SK-N-SH (cell line): ENCODE data around the gene AUTS2. TPM values are rescaled to one million over a fixed set of nuclear protein-coding genes. Genes with fewer than 3 reads are reported as not detected.

Experiments used
- CTCF ChIA-PET: fragments of 300-600, 350-600 bp; formaldehyde crosslinking; extraction: SDS; loops from one replicate; lab custom pipeline; 2021; lab: Yijun Ruan, JAX
- POLR2A ChIA-PET: fragments of 350-600 bp; sonication (Branson Sonifier 250); formaldehyde crosslinking; extraction: SDS; loops from one replicate; lab custom pipeline; 2020; ENCODE audit warnings: antibody characterized with exemption, inconsistent platforms; lab: Yijun Ruan, JAX
- DNase-seq: peaks from one replicate; pipeline ENCODE4 v3.0.0; 2012
- H2AFZ ChIP-seq: fragments of 200-600 bp; sonication (generic); 2 replicates; pipeline ENCODE4 v1.8.1; 2016; ENCODE audit warnings: antibody characterized with exemption, mild to moderate bottlenecking, low read depth
- H3F3A ChIP-seq: fragments of 200-600 bp; sonication (generic); replicated peaks from 2 replicates; pipeline ENCODE3; 2016; ENCODE audit warnings: antibody characterized with exemption, mild to moderate bottlenecking; ENCODE audit not compliant: insufficient read depth
- H3K27ac ChIP-seq, 2 experiments: fragments of 200-500 bp in 1 of 2; fragments of 200-600 bp in 1 of 2; sonication (Bioruptor generic) in 1 of 2; sonication (generic), shearing (Covaris generic) in 1 of 2; 2 replicates each; pipeline versions ENCODE4 v1.5.1 to v1.6.1; 2014 to 2016; ENCODE audit warnings: low read depth in 2 of 2, inconsistent platforms in 1 of 2, low read length in 1 of 2, mild to moderate bottlenecking in 1 of 2, mixed read lengths in 1 of 2
- H3K27me3 ChIP-seq: fragments of 200-600 bp; sonication (generic), shearing (Covaris generic); 2 replicates; pipeline ENCODE4 v1.6.1; 2016; ENCODE audit warnings: mixed run types; ENCODE audit not compliant: insufficient read depth
- H3K36me3 ChIP-seq, 2 experiments: fragments of 200-500 bp in 1 of 2; fragments of 200-600 bp in 1 of 2; sonication (Bioruptor generic) in 1 of 2; sonication (generic) in 1 of 2; replicated peaks in 1 of 2; 2 replicates each; pipeline versions ENCODE3 to v1.5.1; 2014 to 2016; ENCODE audit warnings: low read length in 1 of 2, mild to moderate bottlenecking in 1 of 2; ENCODE audit not compliant: insufficient read depth in 2 of 2, control insufficient read depth in 1 of 2
- H3K4me1 ChIP-seq, 2 experiments: fragments of 200-500 bp in 1 of 2; fragments of 200-600 bp in 1 of 2; sonication (Bioruptor generic) in 1 of 2; sonication (generic), shearing (Covaris generic) in 1 of 2; 2 replicates each; pipeline versions ENCODE4 v1.5.1 to v1.6.1; 2014 to 2016; ENCODE audit warnings: low read depth in 1 of 2, low read length in 1 of 2, mixed run types in 1 of 2; ENCODE audit not compliant: insufficient read depth in 2 of 2, control insufficient read depth in 1 of 2
- H3K4me2 ChIP-seq: fragments of 200-600 bp; sonication (generic), shearing (Covaris generic); 2 replicates; pipeline ENCODE4 v1.6.1; 2017; ENCODE audit warnings: mixed run types
- H3K4me3 ChIP-seq, 2 experiments: fragments of 200-500 bp in 1 of 2; fragments of 200-600 bp in 1 of 2; sonication (Bioruptor generic) in 1 of 2; sonication (generic), shearing (Covaris generic) in 1 of 2; 2 replicates each; pipeline versions ENCODE4 v1.5.1 to v1.8.1; 2014 to 2016; ENCODE audit warnings: low read depth in 2 of 2, inconsistent platforms in 1 of 2, low read length in 1 of 2, mild to moderate bottlenecking in 1 of 2, mixed read lengths in 1 of 2, moderate library complexity in 1 of 2
- H3K79me2 ChIP-seq: fragments of 200-600 bp; sonication (generic); 2 replicates; pipeline ENCODE4 v1.8.1; 2017; ENCODE audit warnings: mild to moderate bottlenecking; ENCODE audit not compliant: insufficient read depth
- H3K9ac ChIP-seq: fragments of 200-600 bp; sonication (generic); 2 replicates; pipeline ENCODE4 v1.6.1; 2017; ENCODE audit warnings: mixed run types
- H3K9me2 ChIP-seq: fragments of 200-600 bp; sonication (generic); 2 replicates; pipeline ENCODE4 v1.6.1; 2017; ENCODE audit warnings: mixed run types
- H3K9me3 ChIP-seq: fragments of 200-600 bp; sonication (generic); 2 replicates; pipeline ENCODE4 v1.6.1; 2017; ENCODE audit warnings: mixed run types, mild to moderate bottlenecking, moderate library complexity
- H4K20me1 ChIP-seq: fragments of 200-600 bp; sonication (generic); 2 replicates; pipeline ENCODE4 v1.6.1; 2017; ENCODE audit warnings: mild to moderate bottlenecking, mixed run types; ENCODE audit not compliant: insufficient read depth
- GABPA ChIP-seq: IDR thresholded peaks from 2 replicates; pipeline ENCODE4 v1.4.0; 2012; ENCODE audit warnings: low read depth, mild to moderate bottlenecking
- NFIC ChIP-seq: IDR thresholded peaks from 2 replicates; pipeline ENCODE4 v1.4.0; 2012; ENCODE audit warnings: borderline replicate concordance
- NRF1 ChIP-seq: IDR thresholded peaks from 2 replicates; pipeline ENCODE4 v1.6.1; 2012; ENCODE audit warnings: low read depth, mild to moderate bottlenecking, low read length
- POLR2AphosphoS5 ChIP-seq: IDR thresholded peaks from 2 replicates; pipeline ENCODE4 v1.6.1; 2012; ENCODE audit warnings: low read depth, low read length
- RCOR1 ChIP-seq: fragments of 150-350 bp; IDR thresholded peaks from 2 replicates; pipeline ENCODE4 v1.6.1; 2017; ENCODE audit warnings: antibody characterized with exemption, low read length
- RFX5 ChIP-seq: IDR thresholded peaks from 2 replicates; pipeline ENCODE4 v1.6.1; 2012; ENCODE audit warnings: mild to moderate bottlenecking, improper control_type of control experiment, low read length
- RXRA ChIP-seq: IDR thresholded peaks from 2 replicates; pipeline ENCODE4 v1.4.0; 2012; ENCODE audit warnings: low read depth, mild to moderate bottlenecking, borderline replicate concordance
- SIN3A ChIP-seq: IDR thresholded peaks from 2 replicates; pipeline ENCODE4 v1.6.1; 2012; ENCODE audit warnings: low read depth, mild to moderate bottlenecking, low read length, moderate library complexity, borderline replicate concordance
- TEAD4 ChIP-seq: IDR thresholded peaks from 2 replicates; pipeline ENCODE4 v1.4.0; 2012; ENCODE audit warnings: mild to moderate bottlenecking, borderline replicate concordance; ENCODE audit not compliant: insufficient read depth
- USF2 ChIP-seq: fragments of 150-350 bp; IDR thresholded peaks from 2 replicates; pipeline ENCODE4 v1.6.1; 2017; ENCODE audit warnings: antibody characterized with exemption, low read length, low read depth, borderline replicate concordance
- YY1 ChIP-seq: IDR thresholded peaks from 2 replicates; pipeline ENCODE4 v1.4.0; 2012; ENCODE audit warnings: low read depth, mild to moderate bottlenecking
- WGBS: methylation state at CpG from one replicate; pipeline ENCODE4 v1.1.6; 2017; ENCODE audit warnings: low lambda C conversion rate; 5-methylcytosine and 5-hydroxymethylcytosine counted together
- polyA plus RNA-seq, 3 experiments: library from polyadenylated mRNA; depleted of rRNA; stranded (reverse); fragments of >200 nt; gene quantifications; 2 replicates each; pipeline ENCODE4 v1.2.3, GENCODE V29; 2012

Gene AUTS2
- polyA plus RNA-seq, 1 of the 3 experiments (the other 2 are of a cell fraction): 15.6 TPM

- 90% methylated on average over 5 of the region's 5 CpGs for WGBS
- Histone ChIP-seq H3K4me2 (no peak overlapping the region), H3K27me3 (no peaks in the 10 kb centered on the region), H3K27ac (no peak overlapping the region), H3K4me1 (peaks cover 7 to 13% of the 10 kb centered on the region in 2 experiments), H4K20me1 (peaks cover 50% of the 10 kb centered on the region), H3F3A (no peaks in the 10 kb centered on the region), H3K79me2 (peaks cover 9% of the 10 kb centered on the region; the same call in 1 of the 2 replicates), H3K9me2 (no peaks in the 10 kb centered on the region), H2AFZ (no peak overlapping the region), H3K9me3 (no peaks in the 10 kb centered on the region), H3K4me3 (no peak overlapping the region), H3K9ac (no peak overlapping the region), H3K36me3 (no peaks in the 10 kb centered on the region)
- CTCF ChIA-PET: interaction anchor here (1.0 to 1.2 kb wide), 4 partner anchors 9 to 30 kb away, joined by 4 to 5 read pairs (median 5); no protein-coding TSS in a partner anchor
- DNase-seq: no peak
- POLR2A ChIA-PET: no interaction called here
- no peak for TF ChIP-seq POLR2AphosphoS5
- TF ChIP-seq TEAD4: no peak
- TF ChIP-seq YY1: no peak
- no peak for TF ChIP-seq SIN3A
- no peak for TF ChIP-seq GABPA
- no peak for TF ChIP-seq NFIC
These were observed 112.6 kb downstream of the AUTS2 start for GRCh38 chr7:69710768-69711438.

- Histone ChIP-seq H2AFZ (no peak overlapping the region), H3K27ac (no peak overlapping the region), H3K4me3 (no peak overlapping the region), H3F3A (no peaks in the 10 kb centered on the region), H3K4me2 (no peak overlapping the region), H3K27me3 (no peaks in the 10 kb centered on the region), H3K79me2 (peaks cover 9% of the 10 kb centered on the region; the same call in 1 of the 2 replicates), H3K9me2 (no peaks in the 10 kb centered on the region), H3K9ac (no peak overlapping the region), H4K20me1 (peaks cover 38% of the 10 kb centered on the region; the same call in 1 of the 2 replicates), H3K4me1 (peaks cover 0 to 3% of the 10 kb centered on the region in 2 experiments; a peak in 1 of 4 replicates), H3K36me3 (no peaks in the 10 kb centered on the region), H3K9me3 (no peaks in the 10 kb centered on the region)
- POLR2A ChIA-PET: interaction anchor here (0.6 kb wide), 1 partner anchor 71 kb away, joined by 3 read pairs; no protein-coding TSS in a partner anchor
- WGBS: 74% methylated on average over 2 of the region's 2 CpGs
- DNase-seq: no peak
- TF ChIP-seq RXRA (no peak), RFX5 (no peak), RCOR1 (no peak), USF2 (no peak), NRF1 (no peak), SIN3A (no peak)
- CTCF ChIA-PET: interaction anchor here (1.0 to 1.3 kb wide), 2 partner anchors 8 to 16 kb away, joined by 3 read pairs; no protein-coding TSS in a partner anchor
These were observed 116.8 kb downstream of the AUTS2 start for GRCh38 chr7:69714886-69715576.
